ENCODE measurements around the gene PTGDR2.

Gene PTGDR2

GRCh38 chr11:60855726-60856633 is at the start of gene PTGDR2:
PTGDR2 (minus strand) TSS chr11:60855950; CDS start chr11:60853722, 2,228 bp downstream.
- TF ChIP-seq, protein P1, sequence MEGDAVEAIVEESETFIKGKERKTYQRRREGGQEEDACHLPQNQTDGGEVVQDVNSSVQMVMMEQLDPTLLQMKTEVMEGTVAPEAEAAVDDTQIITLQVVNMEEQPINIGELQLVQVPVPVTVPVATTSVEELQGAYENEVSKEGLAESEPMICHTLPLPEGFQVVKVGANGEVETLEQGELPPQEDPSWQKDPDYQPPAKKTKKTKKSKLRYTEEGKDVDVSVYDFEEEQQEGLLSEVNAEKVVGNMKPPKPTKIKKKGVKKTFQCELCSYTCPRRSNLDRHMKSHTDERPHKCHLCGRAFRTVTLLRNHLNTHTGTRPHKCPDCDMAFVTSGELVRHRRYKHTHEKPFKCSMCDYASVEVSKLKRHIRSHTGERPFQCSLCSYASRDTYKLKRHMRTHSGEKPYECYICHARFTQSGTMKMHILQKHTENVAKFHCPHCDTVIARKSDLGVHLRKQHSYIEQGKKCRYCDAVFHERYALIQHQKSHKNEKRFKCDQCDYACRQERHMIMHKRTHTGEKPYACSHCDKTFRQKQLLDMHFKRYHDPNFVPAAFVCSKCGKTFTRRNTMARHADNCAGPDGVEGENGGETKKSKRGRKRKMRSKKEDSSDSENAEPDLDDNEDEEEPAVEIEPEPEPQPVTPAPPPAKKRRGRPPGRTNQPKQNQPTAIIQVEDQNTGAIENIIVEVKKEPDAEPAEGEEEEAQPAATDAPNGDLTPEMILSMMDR (IDR thresholded peaks at IDR 0.05; ENCODE audit: low read depth, low read length, missing control alignments): no peak
- no peak for DNase-seq (ENCODE audit: low read depth)
- H3K4me3 ChIP-seq (ENCODE audit: low read depth, low read length): no peak within 1 kb of the TSS

DNA sequence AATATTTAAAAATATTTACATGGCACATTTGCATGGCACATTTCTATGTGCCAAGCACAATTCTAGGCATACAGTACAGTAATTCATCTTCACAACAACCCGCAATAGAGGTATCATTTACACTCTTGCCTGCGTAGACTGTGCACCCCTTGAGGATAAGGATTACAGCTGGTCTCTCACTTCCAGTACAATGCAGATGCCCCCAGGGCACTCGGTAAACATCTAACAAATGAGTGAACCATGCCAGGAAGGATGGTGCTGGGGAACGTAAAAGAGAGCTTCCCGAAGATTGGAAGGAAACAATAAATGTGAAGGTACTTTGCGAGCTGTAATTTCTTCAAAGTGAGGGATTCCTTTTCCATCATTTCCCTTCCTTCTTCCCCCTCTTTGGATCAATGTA is 49.3 kb upstream of the PTGDR2 start:
- H3K4me3 ChIP-seq (ENCODE audit: low read depth, low read length): peak overlapping the region; percentile 87
- TF ChIP-seq, protein P1 (IDR thresholded peaks at IDR 0.05; ENCODE audit: low read depth, low read length, missing control alignments): no peak
- DNase-seq (ENCODE audit: low read depth): no peak

DNA sequence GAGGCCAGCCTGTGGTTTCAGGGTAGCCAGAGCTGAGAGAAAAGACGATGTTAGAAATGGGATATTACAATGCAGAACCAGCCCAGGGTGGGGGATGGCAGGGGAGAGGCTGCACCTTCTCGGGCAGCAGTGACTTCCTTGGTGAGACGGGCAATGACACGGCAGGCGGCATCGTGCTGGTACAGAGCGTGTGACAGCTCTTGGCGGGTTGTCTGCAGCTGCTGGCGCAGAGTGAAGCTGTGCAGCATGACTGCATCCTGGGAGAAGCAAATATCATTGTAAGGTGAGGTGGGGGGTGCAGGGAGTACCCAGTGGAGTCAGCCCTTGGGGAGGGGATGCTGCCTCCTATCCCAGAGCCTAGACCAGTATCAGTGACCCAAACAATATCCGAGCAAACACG is 46.9 kb upstream of the PTGDR2 start:
- no peak overlapping the region for H3K4me3 ChIP-seq (ENCODE audit: low read depth, low read length)
- no peak for DNase-seq (ENCODE audit: low read depth)
- TF ChIP-seq, protein P1 (IDR thresholded peaks at IDR 0.05; ENCODE audit: low read depth, low read length, missing control alignments): no peak

- H3K4me3 ChIP-seq (ENCODE audit: low read depth, low read length): no peak overlapping the region
- no peak for DNase-seq (ENCODE audit: low read depth)
- TF ChIP-seq, protein P1 (IDR thresholded peaks at IDR 0.05; ENCODE audit: low read depth, low read length, missing control alignments): no peak
These were observed 45.1 kb upstream of the PTGDR2 start for GRCh38 chr11:60900673-60901404.

DNA sequence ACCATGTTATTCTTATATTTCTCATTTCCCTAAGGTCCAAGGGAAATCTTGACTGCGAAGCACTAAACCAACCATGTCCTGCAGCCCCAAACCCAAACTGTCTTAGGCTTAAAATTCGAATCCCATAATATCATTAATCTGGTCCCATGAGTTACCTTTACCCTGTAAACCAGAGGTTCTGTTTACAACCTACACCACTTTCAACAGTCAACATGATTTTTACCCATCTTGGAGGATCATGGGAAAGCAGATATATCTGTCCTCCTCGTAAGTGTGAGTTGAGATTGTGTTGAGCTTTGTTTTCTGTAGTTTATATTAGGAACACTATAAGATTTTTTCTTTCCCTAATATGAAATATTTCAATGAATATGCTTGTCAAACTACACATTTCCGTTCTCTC is 44.2 kb upstream of the PTGDR2 start:
- TF ChIP-seq, protein P1 (IDR thresholded peaks at IDR 0.05; ENCODE audit: low read depth, low read length, missing control alignments): no peak
- no peak overlapping the region for H3K4me3 ChIP-seq (ENCODE audit: low read depth, low read length)
- no peak for DNase-seq (ENCODE audit: low read depth)

DNA sequence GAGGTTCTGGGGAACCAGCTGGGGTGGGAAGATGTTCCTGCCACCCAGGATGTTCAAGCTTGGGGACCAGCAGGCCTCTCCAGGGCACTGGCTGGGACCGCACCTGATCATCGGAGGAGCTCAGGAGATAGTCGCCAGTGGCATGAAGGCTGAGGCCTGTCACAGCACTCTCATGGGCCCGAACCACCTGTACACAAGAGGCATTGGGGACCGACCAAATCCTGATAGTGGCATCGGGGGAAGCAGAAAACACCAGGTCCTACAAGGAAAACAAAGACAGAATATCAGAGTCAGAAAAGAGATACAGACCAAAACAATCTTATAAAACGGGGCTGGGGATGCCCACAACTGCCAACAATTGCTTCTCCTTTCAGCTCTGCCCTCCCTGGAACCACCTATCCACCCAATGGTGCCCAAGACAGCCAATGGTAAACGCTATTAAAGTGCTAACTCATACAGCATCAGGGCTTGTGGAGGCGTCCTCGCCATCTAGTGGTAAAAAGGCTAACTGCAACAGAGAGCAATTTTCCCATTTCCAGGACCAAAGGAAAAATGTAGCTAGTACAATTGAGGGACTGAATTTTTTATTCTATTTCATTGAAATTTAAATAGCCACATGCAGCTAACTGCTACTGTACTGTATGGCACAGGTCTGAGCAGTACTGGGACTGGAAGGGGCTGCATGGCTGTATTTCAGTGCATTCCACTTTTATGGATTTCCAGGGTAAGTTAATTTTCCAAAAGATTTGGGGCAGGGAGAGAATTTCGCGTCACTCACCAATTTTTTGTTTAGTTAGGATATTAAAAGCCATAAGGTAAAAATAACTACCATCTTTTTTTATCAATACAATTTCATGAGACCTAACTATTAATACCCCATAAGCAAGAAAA is 43.5 kb upstream of the PTGDR2 start:
- TF ChIP-seq, protein P1 (IDR thresholded peaks at IDR 0.05; ENCODE audit: low read depth, low read length, missing control alignments): peak; percentile 93
- no peak overlapping the region for H3K4me3 ChIP-seq (ENCODE audit: low read depth, low read length)
- no peak for DNase-seq (ENCODE audit: low read depth)
